HG03565 (cell line): ENCODE results near the gene RAB38.

Source experiments
- ATAC-seq: cut with Tn5 transposase; IDR thresholded peaks from one replicate; pipeline ENCODE4 v1.9.1; 2021; ENCODE audit warnings: mild to moderate bottlenecking, moderate library complexity; ENCODE audit not compliant: unreplicated experiment

Gene RAB38

DNA sequence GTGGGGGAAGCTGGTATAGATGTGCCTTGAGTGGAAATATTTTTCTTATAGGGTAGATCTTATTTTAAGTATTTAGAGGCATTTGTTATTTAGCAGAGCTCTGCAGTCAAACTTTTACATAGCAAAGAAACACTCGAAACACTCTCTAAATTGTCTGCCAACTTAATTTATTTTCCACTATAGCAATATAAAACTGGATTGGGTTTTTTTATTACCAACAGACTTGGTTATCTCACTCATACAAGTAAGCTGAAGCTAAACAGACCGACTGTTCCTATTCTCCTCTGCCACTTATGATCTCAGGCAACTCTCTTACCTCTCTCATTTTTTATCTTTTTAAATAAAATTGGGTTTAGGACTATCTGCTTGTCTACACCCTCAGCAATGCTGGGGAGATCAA, 4.6 kb downstream of the RAB38 start:
- no peak for ATAC-seq

DNA sequence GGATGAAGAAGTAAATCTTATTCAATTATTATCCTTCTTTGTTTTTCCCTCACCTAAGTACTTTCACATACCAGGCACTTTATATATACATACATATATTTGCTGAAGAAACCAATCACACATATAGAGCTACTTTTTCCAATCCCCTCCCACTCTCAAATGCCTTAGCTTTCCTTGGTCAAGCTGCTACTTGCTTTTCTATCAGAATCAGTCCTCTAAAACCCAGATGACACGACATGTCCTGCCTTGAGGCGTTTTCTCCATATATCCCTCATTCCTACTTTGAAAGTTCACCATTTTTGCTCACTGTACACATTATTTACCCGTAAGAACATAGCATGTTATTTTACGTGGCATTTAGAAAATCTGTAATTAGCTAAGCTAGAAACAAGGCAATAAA, 5.4 kb downstream of the RAB38 start:
- ATAC-seq = no peak

DNA sequence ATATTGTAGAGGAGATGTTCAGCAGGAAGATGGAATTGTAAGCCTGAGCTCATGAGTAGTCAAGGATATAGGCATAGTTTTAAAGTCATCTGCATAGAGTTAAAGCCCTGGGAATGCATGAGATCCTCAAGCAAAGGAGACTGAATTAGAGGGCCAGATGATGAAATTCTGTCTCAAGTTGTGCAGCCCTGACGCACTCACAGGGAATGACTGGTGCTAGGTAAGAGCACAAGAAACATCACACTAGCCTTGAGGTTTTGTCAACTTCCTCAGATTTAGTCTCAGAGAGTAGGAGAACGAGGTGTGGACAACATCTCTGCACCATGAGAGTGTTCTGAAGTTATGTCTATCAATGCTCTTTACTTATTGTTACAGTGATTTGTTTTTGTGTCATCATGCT, 5.8 kb downstream of the RAB38 start:
- no peak for ATAC-seq

DNA sequence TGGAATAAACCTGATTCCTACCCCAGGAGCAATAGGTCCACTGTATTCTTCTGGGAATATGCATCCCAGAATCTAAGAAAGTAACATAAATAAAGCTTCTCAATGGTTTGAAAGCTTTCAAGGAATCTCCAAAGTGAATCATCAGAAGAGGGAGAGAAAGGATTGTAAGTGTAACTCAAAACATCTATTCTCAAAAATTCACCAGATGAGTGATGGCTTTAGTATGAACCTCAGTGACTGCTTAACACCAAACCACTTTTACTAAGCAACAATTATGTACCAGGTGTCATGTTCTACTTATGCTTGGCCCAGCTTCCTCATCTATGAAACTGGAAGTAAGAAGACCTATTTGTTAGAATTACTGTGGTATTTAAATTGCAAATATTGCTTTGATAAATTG, 7.4 kb downstream of the RAB38 start:
- ATAC-seq = no peak

DNA sequence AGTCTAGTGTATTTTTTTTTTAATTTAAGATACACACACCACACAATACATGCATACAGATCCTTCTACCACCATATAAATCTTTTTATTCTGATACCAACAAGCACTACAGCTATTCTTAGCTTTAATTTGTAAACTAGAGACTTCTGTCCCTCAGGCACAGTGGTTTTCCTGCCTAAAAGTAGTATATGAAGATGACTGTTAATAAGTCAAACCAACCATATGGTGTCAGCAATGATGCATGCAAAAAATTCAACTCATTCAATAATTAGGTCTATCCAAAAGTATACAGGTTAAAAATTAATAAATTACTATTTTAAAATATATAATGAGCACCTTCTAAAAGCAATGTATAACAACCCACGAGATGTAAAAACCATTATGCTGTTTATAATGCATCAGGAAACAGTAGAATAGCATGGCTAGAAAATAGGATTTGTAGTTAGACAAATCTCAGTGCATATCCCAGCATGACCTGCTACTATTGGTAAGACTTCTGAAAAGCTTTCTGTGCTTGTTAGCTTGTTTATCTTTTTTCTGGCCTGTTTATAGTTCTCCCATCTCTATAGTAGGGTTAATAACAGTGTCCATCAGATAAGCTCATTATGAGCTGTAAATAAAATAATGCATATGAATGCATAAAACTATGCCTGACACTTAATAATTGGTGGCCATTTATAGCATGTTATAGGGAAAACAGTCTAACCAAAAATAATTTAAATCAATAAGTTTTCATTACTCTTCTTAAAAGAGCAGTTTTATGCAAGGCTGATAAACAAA, 10.2 kb downstream of the RAB38 start:
- no peak for ATAC-seq

DNA sequence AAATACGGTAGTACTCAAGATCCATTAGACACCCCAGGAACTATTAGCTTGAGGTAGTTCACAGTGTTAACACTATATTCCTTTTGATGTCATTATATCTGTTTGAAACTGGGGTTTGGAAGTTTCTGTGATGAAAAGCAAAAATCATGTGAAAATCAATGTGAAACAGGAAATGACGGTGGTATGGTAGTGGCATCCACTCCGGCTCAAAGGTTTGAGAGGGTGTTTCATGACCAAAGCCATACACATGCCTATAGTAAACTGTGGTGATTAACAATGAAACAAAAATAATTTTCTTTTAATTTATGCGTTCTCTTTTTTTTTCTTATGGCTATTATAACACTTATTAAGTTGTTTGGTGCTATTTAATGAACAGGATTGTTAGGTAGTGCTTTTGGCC, 10.9 kb downstream of the RAB38 start:
- no peak for ATAC-seq

DNA sequence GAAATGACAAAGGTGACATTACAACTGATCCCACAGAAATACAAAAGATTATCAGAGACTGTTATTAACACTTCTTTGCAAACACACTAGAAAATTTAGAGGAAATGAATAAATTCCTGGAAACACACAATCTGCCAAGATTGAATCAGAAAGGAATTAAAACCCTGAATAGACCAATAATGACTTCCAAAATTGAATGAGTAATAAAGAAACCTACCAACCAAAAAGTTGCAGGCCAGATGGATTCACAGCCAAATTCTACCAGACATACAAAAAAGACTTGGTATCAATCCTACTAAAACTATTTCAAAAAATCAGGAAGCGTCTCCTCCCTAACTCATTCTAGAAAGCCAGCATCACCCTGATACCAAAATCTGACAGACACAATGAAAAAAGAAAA, 17.2 kb downstream of the RAB38 start:
- ATAC-seq = no peak

DNA sequence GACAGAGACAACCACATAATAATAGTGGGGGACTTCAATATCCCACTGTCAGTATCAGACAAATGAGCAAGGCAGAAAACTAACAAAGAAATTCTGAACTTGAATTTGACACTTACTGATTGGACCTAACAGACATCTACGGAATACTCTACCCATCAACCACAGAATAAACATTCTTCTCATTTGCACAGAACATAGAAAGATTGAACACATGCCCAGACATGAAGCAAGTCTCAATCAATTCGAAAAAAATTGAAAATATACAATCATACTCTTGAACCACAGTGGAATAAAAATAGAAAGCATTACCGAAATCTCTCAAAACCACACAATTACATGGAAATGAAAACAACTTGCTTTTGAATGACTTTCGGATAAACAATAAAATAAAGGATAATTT, 17.9 kb downstream of the RAB38 start:
- no peak for ATAC-seq

DNA sequence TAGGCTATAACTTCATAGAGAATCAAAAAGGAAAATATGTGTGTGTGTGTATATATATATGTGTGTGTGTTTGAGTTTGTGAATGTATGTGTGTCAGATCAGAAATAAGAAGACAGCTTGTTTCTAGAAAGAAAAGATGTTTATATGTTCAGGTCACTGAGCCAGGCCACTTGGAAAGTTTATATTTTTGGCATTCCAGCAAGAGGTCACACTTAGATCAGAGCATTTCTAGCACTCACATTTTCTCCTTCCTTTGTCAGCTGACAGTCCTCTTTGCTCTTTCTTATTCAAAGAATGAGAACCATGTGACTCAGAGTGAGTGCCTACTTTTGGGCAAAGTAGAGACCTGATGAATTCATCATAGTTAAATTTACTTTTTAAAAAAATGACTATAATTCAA, 22.9 kb downstream of the RAB38 start:
- no peak for ATAC-seq

DNA sequence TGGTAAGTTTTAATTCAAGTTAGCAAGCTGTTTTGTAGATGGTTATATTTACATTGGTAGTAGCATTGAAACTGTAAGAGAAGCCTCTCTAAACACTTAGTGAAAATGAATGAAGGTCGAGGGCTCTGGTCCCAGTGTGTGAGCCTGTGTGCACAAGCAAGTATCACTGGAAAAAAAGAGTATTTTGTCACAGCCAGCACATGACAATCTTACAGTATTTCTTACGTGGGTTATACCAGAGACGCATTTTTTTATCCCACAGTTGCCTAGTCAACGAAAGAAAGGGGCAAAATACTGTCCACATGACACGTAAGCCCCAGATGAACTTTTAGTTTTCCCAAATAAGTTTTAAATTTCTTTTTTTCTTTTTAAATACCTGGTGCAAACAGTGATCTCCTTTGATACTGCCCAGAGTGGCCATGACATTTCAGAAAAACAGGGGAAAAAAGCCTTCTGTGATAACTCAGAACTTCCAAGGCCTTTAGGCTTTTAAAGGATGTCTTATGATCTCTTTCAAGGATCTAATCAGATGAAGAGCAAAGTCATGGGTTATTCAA, 23.5 kb downstream of the RAB38 start:
- ATAC-seq = no peak

DNA sequence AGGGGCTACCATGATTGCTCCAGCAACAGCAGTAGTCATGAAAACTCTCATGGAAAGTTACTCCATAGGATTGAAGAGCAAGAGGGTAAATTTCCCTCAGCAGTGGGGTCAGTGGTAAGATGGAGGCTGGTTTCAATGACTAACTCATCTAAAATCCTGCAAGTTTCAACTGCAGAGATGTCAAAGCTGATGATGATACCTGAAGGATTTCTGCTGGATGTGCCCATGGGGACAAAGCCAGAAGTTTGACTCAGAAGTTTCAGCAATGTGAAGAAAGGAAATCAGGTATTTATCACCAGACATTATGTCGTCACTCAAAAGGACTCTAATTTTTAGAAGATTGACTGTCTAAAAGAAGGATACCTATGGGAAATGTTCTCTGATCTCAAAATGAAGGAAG, 29.1 kb downstream of the RAB38 start:
- ATAC-seq = no peak

DNA sequence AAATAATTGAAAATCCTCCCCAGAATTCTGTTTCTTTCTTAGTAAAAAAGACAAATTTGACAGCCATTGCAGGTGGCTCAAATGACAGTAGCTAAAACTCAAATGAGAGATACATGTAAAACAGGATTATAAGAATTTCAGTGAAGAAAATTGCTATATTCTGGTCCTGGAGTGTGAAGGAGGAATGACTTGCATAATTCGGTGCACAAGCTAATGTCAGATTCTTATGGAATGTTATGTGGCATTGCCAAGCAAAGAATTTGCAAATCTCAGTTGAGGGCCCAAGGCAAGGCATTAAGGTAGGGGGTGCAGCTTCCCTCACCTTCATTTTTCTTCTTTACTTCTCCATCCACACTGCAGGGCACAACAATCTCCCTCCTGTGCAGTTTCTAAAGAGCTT, 35.4 kb downstream of the RAB38 start:
- no peak for ATAC-seq

DNA sequence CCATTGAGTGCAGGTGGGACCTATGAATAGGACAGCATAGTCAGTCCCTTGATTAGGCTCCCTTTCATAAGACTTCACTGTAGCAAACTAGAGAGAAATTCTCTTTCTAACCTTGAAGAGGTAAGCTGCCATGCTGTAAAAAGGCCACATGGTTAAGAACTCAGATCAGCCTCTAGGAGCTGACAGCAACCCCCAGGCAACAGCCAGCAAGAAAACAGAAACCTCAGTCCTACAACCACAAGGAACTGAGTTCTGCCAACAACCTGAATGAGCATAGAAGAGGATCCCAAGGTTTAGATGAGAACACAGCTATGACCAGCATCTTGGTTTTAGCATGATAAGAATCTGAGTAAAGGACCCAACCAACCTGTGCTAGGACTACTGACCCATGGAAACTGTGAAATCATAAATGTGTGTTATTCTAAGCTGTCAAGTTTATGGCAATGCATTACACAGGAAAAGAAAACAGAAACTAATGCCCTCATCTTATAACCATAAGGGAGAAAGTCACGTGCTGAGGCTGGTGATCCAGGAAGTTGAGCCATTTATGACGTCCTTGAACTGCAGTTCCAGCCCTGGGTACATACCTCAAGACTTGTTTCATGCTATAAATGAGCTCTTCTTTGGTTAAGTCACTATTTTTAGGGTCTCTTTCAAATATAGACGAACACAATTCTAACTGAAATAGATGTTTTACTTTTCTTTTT, 43.3 kb downstream of the RAB38 start:
- ATAC-seq = no peak

DNA sequence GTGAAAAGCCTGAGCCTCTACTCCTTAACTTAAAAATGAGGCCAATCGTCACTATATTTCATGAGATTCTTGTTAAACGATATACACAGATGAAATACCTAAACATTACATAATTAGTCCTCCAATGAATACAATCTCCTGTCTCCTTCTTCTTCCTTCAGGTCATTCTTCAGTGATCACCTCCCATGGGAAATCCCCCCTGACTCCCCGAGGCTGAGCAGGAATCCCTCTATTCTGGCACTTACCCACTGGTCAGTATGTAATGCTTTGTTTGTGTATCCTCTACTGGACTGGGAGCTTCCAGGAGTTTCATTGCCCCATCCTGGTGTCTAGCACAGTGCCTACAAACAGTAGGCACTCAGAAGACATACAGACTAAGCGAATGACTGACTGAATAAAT, 52.3 kb downstream of the RAB38 start:
- ATAC-seq = no peak

DNA sequence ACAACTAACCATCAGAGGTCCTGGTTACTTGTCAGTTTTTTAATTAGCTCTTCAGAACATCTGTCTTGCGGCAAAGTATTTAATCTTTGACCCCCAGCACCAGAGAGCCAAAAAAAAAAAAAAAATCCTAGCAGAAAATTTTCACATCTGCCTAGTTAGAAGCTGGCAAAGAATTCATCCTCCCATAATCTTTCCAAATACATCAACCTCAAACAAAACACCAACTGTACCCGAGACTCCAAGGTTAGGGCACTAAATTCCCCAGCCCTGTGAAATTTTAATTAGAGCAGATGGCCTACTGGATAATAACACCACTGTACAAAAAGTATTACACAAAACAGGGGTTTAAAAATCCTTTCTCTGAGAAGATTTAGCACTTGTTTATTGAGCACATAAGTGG, 55.7 kb downstream of the RAB38 start:
- no peak for ATAC-seq

DNA sequence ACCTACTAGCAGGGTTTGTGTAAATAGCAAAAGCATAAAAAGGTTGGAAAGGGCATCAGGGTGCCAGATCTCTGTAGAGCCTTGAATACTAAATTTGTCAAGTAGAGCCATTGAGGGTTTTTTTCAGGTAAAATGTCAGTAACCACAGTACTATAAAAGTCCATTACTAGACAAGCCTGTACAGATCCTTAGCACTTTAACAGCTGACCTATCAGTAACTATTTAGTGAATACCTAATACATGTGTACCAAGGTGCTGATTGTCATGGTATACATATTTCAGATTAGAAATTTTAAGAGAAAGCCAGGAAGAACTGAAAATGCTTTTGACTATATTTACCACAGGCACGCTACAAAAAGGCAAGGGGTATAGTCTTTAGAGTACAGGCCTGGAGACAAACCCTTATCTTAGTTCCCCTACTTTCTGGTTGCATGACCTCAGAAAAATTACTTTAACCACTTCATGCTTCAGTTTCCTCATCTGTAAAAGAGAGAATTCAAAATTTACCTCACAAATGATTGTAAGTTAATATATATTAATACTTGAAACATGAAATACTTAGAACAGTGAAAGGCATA, 57.9 kb downstream of the RAB38 start:
- ATAC-seq = peak; percentile 57

DNA sequence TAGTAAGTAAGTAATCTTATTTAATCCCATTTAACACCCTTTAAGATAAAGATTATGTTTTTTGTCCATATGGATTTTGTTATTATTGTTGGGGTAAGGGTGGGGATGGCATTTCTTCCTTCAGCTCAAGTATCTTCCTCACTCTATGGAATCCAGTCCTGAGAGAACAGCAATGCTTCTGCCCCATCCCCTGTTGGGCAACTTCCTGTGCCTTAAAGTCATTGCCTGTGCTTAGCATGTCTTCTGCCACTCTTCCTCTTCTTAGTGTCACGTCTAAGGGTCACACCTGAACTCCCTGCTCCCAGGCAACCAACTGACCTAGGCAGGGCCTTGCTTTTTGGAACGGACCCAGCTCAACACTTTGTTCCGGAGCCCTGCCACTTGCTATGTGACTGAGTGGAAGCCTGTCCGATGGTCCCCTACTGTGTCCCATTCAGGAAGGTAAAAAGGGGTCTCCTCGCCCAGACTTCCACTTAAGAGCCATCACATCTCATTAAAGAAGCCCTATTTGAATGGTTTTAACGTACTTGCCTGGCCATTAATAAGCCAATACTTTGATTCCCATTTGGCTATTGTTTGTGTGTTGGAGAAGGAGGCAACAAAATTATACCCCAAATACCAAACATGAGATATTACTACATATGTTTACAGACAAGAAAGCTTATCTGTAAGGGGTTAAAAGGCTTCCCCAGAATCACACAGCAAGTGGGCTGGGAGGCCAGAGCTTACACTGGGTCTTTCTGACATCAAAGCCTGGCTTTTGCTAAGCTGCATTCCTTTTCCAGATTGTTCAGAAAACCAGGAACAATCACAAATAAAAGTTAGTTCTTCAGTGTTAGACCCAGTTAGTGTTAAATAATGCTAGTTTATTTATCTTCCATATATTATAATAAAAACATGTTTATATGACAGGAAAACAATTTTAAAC, 59.2 kb downstream of the RAB38 start:
- ATAC-seq = no peak

DNA sequence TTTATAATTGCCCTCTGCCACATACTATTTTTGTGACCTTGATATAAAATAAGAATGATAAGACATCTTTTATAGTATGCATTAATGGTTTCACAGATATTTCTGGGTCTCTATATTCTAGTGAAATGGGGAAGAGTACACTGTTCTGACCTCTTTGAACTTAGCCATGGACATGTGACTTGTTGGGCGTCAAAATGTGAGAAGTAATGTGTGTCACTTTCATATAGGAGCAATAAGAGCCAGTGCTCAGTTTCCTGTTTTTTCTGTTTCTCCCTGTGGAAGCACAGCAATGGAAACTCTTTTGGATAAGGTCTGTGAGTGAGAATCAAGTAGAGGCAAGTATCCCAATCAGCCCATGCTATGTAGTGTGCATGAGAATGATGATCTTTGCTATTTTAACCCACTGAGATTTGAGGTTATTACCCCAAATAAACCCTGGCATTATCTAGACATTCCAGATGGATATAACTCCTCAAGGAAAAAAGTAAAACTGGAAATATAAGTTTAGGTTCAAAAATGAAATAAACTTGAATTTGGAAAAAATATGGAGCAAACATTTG, 60.7 kb downstream of the RAB38 start:
- ATAC-seq = no peak

DNA sequence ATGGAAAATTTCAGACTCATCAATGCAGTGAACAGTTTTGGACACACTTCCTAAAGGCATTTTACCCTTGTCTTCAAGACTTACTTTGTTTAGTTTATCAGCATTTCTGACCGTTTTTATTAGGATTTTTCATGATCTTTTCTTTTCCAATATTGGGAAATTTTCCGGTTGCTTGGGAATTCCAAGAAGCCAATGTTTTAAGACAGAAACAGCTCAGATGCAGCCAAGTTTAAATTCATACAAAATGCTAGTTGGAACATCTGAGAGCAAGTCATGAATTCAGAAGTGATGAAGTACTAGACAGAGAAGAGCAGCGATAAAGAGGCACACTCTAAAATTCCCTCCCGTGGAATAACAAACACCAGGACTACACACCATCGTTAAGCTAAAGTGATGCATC, 68.6 kb downstream of the RAB38 start:
- no peak for ATAC-seq

DNA sequence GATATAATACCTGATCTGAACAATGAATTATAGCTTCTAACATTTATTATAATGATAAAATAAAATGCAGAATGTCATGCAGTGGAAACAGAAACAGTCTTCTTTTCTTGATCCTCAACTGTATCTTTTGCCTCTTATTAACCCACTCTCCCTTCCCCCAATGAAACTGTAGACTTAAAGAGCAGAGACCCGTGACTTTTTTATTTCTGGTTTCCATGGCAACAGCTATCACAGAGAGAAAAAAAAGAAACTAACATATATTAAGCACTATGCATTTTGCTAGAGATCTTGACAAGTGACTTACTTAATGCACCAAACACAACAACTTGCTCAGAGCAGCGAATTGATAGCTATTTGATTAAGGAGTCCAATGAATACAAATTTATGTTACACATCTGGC, 69.3 kb downstream of the RAB38 start:
- no peak for ATAC-seq

DNA sequence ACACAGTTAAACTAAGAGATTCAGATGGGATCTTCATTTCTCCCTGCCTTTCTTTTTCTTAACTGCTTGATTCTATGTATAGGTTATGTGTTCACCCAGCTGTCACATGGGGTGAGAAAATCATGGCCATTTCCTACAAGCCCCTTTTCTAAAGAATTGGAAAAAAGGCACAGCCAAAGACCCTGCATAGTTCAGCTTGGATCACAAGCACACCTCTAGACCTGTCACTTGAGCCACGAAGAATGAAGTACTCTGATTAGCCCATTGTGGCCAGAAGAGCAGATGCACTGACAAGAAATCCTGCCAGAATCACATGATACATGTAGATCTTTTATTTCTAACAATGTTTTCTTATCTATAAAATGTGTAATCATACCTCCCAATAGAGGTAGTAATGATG, 69.7 kb downstream of the RAB38 start:
- ATAC-seq = no peak
